ENCODE measurements around the gene HNRNPA3. TPM values are rescaled to one million over a fixed set of nuclear protein-coding genes. Genes with fewer than 3 reads are reported as not detected.
A peak's percentile ranks its signal among the peaks of the same experiment; 100 is the strongest.

Gene HNRNPA3
- total RNA-seq, 1 donor from 2014 or later, result 184 TPM

- Histone ChIP-seq H3K4me1 (ENCODE audit: insufficient read depth, low read length) (peaks cover 16% of the 10 kb centered on the region), H3K79me2 (ENCODE audit: insufficient read depth, low read length) (peaks cover 79% of the 10 kb centered on the region), H3K27ac (ENCODE audit: low read depth, low read length) (peak overlapping the region; percentile 97), H3K9me3 (ENCODE audit: insufficient read depth, low read depth, low read length) (no peaks in the 10 kb centered on the region), H4K20me1 (ENCODE audit: insufficient read depth, low read length) (peaks cover 58% of the 10 kb centered on the region), H2AFZ (ENCODE audit: low read depth, low read length) (no peak overlapping the region), H3K4me3 (ENCODE audit: insufficient read depth, low read depth, low read length) (peak overlapping the region; percentile 83), H3K4me2 (ENCODE audit: low read length) (peak overlapping the region; percentile 85), H3K27me3 (ENCODE audit: insufficient read depth, low read length) (no peaks in the 10 kb centered on the region), H3K36me3 (ENCODE audit: insufficient read depth, low read length) (peaks cover 3% of the 10 kb centered on the region), H3K9ac (ENCODE audit: low read length) (peak overlapping the region; percentile 92)
- Mint-ChIP-seq H3K27ac (ENCODE audit: unreplicated experiment) (peak overlapping the region; percentile 99), H3K36me3 (ENCODE audit: low read depth, unreplicated experiment) (peaks cover 11% of the 10 kb centered on the region), H3K4me1 (ENCODE audit: low read depth, unreplicated experiment) (peaks cover 27% of the 10 kb centered on the region), H3K4me3 (ENCODE audit: unreplicated experiment) (peak overlapping the region; percentile 98), H3K27me3 (ENCODE audit: low read depth, unreplicated experiment) (no peaks in the 10 kb centered on the region), H3K9me3 (ENCODE audit: unreplicated experiment) (no peaks in the 10 kb centered on the region)
- FAIRE-seq (no peak), DNase-seq (ENCODE audit: low read depth) (no peak)
- TF ChIP-seq CTCF (IDR thresholded peaks at IDR 0.05; ENCODE audit: insufficient read depth, low read depth, low read length) (no peak), EZH2 (IDR thresholded peaks at IDR 0.05; ENCODE audit: insufficient read depth, low read length) (no peak)
Measured at GRCh38 chr2:177261116-177262060, 48.8 kb downstream of the HNRNPA3 start.

- Mint-ChIP-seq H3K27me3 (ENCODE audit: low read depth, unreplicated experiment) (no peaks in the 10 kb centered on the region), H3K36me3 (ENCODE audit: low read depth, unreplicated experiment) (peaks cover 7% of the 10 kb centered on the region), H3K27ac (ENCODE audit: unreplicated experiment) (peak overlapping the region; percentile 99), H3K9me3 (ENCODE audit: unreplicated experiment) (no peaks in the 10 kb centered on the region), H3K4me1 (ENCODE audit: low read depth, unreplicated experiment) (peaks cover 33% of the 10 kb centered on the region), H3K4me3 (ENCODE audit: unreplicated experiment) (peak overlapping the region; percentile 98)
- Histone ChIP-seq H3K36me3 (ENCODE audit: insufficient read depth, low read length) (peaks cover 3% of the 10 kb centered on the region), H2AFZ (ENCODE audit: low read depth, low read length) (no peak overlapping the region), H3K9me3 (ENCODE audit: insufficient read depth, low read depth, low read length) (no peaks in the 10 kb centered on the region), H3K79me2 (ENCODE audit: insufficient read depth, low read length) (peaks cover 72% of the 10 kb centered on the region), H4K20me1 (ENCODE audit: insufficient read depth, low read length) (peaks cover 51% of the 10 kb centered on the region), H3K9ac (ENCODE audit: low read length) (peak overlapping the region; percentile 92), H3K4me1 (ENCODE audit: insufficient read depth, low read length) (peaks cover 22% of the 10 kb centered on the region), H3K27me3 (ENCODE audit: insufficient read depth, low read length) (no peaks in the 10 kb centered on the region), H3K4me2 (ENCODE audit: low read length) (peak overlapping the region; percentile 85), H3K27ac (ENCODE audit: low read depth, low read length) (peak overlapping the region; percentile 97), H3K4me3 (ENCODE audit: insufficient read depth, low read depth, low read length) (peak overlapping the region; percentile 83)
- no peak for DNase-seq (ENCODE audit: low read depth)
- TF ChIP-seq EZH2 (IDR thresholded peaks at IDR 0.05; ENCODE audit: insufficient read depth, low read length) (no peak), CTCF (IDR thresholded peaks at IDR 0.05; ENCODE audit: insufficient read depth, low read depth, low read length) (no peak)
- FAIRE-seq, result no peak
Measured at GRCh38 chr2:177262092-177262491, 49.5 kb downstream of the HNRNPA3 start.
